ENCODE measurements around the gene TEX38.

Gene TEX38

DNA sequence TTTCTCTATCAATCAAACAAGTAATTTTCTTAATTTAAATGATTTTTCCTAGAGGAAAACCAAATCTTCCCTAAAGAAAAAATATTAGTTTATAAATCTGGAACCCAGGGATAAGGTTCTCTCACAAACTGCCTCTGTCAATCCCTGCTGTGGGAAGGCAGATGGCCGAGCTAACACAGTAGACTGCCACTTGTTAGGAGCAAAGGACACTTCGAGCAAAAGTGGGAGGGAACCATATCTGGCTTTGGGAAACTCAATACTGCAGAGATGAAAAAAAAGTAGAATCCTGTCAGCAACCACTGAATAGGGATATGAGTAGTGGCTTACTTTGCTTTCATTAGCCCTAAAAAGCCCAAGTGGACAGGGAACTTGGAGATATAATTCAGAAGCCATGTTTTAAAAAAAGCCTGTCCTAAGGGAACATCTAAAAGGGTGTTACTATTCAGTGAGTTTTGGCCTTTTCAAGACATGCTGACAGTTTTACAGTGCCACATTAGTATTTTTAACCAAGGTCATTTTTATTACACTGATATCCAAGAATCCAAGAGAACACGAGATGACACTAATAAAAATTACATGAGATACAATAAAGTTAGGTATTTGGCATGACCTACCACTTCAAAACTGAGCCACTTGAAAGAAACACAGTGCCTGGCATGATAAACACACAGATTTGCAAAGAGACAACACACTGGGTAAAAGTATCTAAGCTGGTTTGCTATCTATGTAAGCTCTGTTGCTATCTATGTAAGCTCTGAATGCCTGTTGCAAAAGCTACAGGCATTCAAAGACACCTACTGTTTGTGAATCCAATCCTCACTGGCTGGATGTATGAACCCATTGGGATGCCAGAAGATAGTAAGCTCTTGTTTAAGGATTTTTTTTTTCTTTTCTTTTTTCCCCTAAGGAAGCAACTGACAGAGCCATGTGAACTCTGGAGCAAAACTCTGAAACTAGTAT lies 21.4 kb downstream of the TEX38 start:
- TF ChIP-seq, protein P1, sequence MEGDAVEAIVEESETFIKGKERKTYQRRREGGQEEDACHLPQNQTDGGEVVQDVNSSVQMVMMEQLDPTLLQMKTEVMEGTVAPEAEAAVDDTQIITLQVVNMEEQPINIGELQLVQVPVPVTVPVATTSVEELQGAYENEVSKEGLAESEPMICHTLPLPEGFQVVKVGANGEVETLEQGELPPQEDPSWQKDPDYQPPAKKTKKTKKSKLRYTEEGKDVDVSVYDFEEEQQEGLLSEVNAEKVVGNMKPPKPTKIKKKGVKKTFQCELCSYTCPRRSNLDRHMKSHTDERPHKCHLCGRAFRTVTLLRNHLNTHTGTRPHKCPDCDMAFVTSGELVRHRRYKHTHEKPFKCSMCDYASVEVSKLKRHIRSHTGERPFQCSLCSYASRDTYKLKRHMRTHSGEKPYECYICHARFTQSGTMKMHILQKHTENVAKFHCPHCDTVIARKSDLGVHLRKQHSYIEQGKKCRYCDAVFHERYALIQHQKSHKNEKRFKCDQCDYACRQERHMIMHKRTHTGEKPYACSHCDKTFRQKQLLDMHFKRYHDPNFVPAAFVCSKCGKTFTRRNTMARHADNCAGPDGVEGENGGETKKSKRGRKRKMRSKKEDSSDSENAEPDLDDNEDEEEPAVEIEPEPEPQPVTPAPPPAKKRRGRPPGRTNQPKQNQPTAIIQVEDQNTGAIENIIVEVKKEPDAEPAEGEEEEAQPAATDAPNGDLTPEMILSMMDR (IDR thresholded peaks at IDR 0.05): no peak

DNA sequence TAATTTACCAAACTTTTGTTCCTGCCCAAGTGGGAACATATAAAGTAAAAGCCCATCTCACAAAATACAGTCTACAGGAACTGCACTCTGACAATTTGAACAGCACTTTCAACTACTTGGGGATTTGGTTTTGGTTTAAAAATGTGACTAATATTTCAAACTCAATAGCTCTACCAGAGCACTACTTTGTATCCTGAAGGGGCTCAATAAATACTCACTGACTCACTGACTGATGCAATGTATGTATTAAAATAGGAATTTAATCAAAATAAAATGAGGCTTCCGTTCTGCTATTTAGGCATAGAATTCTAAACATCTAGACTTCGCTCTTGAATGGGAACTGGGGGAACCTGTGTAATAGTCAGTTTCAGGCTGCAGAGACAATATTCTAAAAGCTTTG lies 25.4 kb downstream of the TEX38 start:
- TF ChIP-seq, protein P1 (IDR thresholded peaks at IDR 0.05): no peak

DNA sequence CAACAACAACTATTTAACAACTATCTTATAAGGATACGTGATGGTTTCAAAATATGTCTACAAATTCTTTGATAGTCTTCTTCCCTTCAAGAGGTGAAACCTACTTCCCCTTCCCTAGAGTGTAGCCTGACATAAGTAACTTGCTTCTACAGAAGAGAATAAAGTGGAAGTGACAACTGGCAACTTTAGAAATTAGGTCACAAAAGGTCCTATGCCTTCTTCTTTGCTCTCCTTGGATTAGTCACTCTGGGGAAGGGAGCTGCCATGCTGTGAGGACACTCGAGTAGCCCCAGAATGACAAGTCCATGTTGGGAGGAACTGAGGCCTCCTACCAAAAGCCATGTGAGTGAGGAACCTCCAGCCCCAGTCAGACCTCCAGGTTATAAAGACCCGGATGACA lies 28.0 kb downstream of the TEX38 start:
- TF ChIP-seq, protein P1 (IDR thresholded peaks at IDR 0.05): no peak

DNA sequence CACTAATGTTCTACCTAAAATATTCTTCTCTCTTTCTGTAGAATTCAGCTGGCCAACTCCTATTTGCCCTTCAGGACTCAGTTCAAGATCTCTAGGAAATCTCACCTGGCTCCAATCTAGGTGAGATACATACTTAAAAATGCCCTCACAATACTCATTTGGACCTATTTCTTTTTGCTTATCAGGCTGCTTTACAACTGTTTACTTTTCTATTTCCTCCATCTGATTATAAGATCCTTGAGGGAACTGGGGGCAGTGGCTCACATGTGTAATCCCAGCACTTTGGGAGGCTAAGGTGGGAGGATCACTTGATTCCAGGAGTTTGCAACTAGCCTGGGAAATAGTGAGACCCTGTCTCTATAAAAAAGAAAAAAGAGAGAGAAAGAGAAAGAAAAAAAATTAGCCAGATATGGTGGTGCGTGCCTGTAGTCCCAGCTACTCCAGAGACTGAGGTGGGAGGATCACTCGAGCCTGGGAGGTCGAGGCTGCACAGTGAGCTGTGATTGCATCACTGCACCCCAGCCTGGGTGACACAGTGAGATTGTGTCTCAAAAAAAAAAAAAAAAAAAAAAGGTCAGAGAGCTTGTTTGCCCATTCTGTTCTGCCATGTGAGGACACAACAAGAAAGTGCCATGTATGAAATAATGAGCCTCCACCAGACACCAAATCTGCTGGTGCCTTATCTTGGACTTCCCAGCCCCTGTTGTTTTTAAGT lies 32.4 kb downstream of the TEX38 start:
- TF ChIP-seq, protein P1 (IDR thresholded peaks at IDR 0.05): no peak

DNA sequence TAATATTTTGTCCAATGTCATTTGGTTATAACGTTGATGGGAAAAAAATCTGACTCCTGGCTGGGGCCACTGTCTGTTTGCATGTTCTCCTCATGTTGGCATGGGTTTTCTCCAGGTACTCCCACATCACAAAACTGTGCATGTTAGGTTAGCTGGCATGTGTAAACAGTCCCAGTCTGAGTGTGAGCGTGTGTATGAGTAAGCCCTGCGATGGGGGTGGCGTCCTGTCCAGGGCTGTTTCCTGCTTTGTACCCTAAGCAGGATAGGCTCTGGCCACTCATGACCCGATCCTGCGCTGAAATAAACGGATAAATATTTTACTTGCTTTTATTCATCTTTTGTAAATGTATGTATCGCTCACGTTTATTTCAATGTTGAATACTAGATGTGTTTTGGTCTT lies 33.8 kb downstream of the TEX38 start:
- TF ChIP-seq, protein P1 (IDR thresholded peaks at IDR 0.05): no peak

DNA sequence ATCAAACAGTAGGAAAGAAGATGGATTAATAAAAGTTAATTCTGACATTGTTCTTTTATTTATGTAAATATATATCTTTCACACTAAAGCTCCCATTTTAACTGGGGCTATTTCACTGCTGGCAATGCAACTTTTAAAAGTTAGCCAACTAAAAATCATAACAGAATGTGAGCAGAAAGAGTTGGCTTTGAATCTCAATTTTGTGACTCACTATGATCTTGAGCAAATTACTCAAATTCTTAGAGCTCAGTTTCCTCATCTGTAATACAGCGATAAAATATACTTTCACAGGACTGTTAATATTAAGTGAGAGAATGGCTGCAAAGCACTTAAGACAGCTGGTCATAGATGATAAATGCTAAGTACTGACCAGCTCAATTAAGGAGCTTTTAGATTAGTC lies 36.5 kb downstream of the TEX38 start:
- TF ChIP-seq, protein P1 (IDR thresholded peaks at IDR 0.05): no peak

DNA sequence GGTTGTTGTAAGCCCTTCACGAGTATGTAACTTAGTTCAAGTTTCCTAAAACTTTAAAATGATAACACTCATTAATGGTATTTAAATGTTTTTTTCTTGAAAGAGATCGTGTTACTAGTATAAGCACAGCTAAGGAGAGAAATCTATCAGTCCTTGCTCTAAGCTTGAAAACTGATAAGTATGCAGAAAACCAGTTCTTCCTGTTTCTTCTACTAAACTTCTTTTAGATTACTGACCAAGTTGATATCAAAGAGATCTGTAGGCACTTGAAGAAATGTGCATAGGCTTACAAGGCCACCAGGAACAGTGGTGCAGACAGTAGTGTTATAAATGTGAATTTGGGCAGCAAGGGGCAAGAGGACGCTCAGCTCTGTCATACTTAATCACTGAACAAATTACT lies 43.3 kb downstream of the TEX38 start:
- TF ChIP-seq, protein P1 (IDR thresholded peaks at IDR 0.05): no peak

Data from LNCAP (cell line).